Astrocyte (in vitro differentiated cells and primary cell): Measurements from ENCODE around the gene MCRS1. TPM values are rescaled to one million over a fixed set of nuclear protein-coding genes. Genes with fewer than 3 reads are reported as not detected.

Experiments used
- DNase-seq: peaks from one replicate; pipeline ENCODE4 v3.0.0-alpha.2; 2010; ENCODE audit warnings: low read depth
- FAIRE-seq: peaks from 2 replicates; lab custom pipeline; 2011; peaks lifted over from hg19 to GRCh38; lab: Jason Lieb, UNC
- H2AFZ ChIP-seq: 2 replicates; pipeline ENCODE4 v1.6.0; 2012; ENCODE audit warnings: low read depth, low read length, inconsistent platforms
- H3K27ac ChIP-seq: 2 replicates; pipeline ENCODE4 v1.5.1; 2011; ENCODE audit warnings: low read depth, low read length, inconsistent platforms
- H3K27me3 ChIP-seq: 2 replicates; pipeline ENCODE4 v1.6.0; 2011; ENCODE audit warnings: low read length, inconsistent platforms; ENCODE audit not compliant: insufficient read depth
- H3K36me3 ChIP-seq: 2 replicates; pipeline ENCODE4 v1.5.1; 2011; ENCODE audit warnings: low read length, inconsistent platforms; ENCODE audit not compliant: insufficient read depth
- H3K4me1 ChIP-seq: 2 replicates; pipeline ENCODE4 v1.5.1; 2011; ENCODE audit warnings: low read length, inconsistent platforms; ENCODE audit not compliant: insufficient read depth
- H3K4me2 ChIP-seq: 2 replicates; pipeline ENCODE4 v1.6.0; 2012; ENCODE audit warnings: low read length, inconsistent platforms
- H3K4me3 ChIP-seq: 2 replicates; pipeline ENCODE4 v1.5.1; 2011; ENCODE audit warnings: low read depth, mild to moderate bottlenecking, low read length, inconsistent platforms; ENCODE audit not compliant: insufficient read depth
- H3K79me2 ChIP-seq: 2 replicates; pipeline ENCODE4 v1.6.0; 2012; ENCODE audit warnings: mild to moderate bottlenecking, low read length, inconsistent platforms; ENCODE audit not compliant: insufficient read depth
- H3K9ac ChIP-seq: 2 replicates; pipeline ENCODE4 v1.6.0; 2012; ENCODE audit warnings: mild to moderate bottlenecking, low read length, inconsistent platforms
- H3K9me3 ChIP-seq: 2 replicates; pipeline ENCODE4 v1.5.1; 2012; ENCODE audit warnings: low read depth, mild to moderate bottlenecking, low read length, inconsistent platforms; ENCODE audit not compliant: insufficient read depth
- H4K20me1 ChIP-seq: 2 replicates; pipeline ENCODE4 v1.6.0; 2012; ENCODE audit warnings: low read length, inconsistent platforms; ENCODE audit not compliant: insufficient read depth
- H3K27ac Mint-ChIP-seq: one replicate; pipeline ENCODE4 v1.8.0; 2021; ENCODE audit warnings: mild to moderate bottlenecking, mixed read lengths; ENCODE audit not compliant: unreplicated experiment
- H3K27me3 Mint-ChIP-seq: one replicate; pipeline ENCODE4 v1.8.0; 2021; ENCODE audit warnings: low read depth, mixed read lengths; ENCODE audit not compliant: unreplicated experiment
- H3K36me3 Mint-ChIP-seq: one replicate; pipeline ENCODE4 v1.8.0; 2021; ENCODE audit warnings: low read depth, mixed read lengths; ENCODE audit not compliant: unreplicated experiment
- H3K4me1 Mint-ChIP-seq: one replicate; pipeline ENCODE4 v1.8.0; 2021; ENCODE audit warnings: low read depth, mixed read lengths; ENCODE audit not compliant: unreplicated experiment
- H3K4me3 Mint-ChIP-seq: one replicate; pipeline ENCODE4 v1.8.0; 2021; ENCODE audit warnings: mild to moderate bottlenecking, moderate library complexity, mixed read lengths; ENCODE audit not compliant: unreplicated experiment
- H3K9me3 Mint-ChIP-seq: one replicate; pipeline ENCODE4 v1.8.0; 2021; ENCODE audit warnings: mild to moderate bottlenecking, mixed read lengths; ENCODE audit not compliant: unreplicated experiment
- EZH2 ChIP-seq: IDR thresholded peaks from 2 replicates; pipeline ENCODE4 v1.6.1; 2012; ENCODE audit warnings: mild to moderate bottlenecking, low read length, inconsistent platforms; ENCODE audit not compliant: insufficient read depth
- total RNA-seq: library from RNA; stranded (reverse); gene quantifications from 2 replicates; pipeline ENCODE4 v1.2.1, GENCODE V29; 2021
- TF ChIP-seq, protein P1 (sequence below): IDR thresholded peaks from 2 replicates; pipeline ENCODE4 v1.5.1; 2011; ENCODE audit warnings: low read depth, mild to moderate bottlenecking, inconsistent platforms, low read length, moderate library complexity; ENCODE audit not compliant: insufficient read depth

The MCRS1 gene
- total RNA-seq, 1 donor from 2014 or later: 45.2 TPM

DNA sequence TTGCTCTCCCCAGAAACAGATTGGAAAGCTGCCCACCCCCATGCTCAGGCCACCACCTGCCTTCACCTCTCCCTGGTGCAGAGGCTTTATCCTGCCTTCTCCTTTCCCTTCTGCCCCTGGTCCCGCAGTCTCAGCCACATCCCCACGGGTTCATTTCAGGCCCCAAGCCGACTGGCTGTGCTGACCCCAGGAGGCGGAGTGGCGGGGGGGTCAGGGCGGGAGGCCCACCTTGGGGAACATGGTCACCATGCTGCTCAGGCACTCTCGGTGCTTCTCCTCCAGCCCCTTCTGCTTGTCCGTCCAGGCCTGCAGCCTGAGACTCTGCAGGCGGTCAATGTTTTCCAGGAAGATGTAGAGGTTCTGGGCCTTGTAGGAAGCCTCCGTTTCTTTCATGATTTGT is 30.6 kb upstream of the MCRS1 start:
- H3K36me3 ChIP-seq: no peaks in the 10 kb centered on the region
- no peak overlapping the region for H3K9ac ChIP-seq
- H3K27ac ChIP-seq: no peak overlapping the region
- peaks cover 4% of the 10 kb centered on the region for H3K27me3 Mint-ChIP-seq
- no peak overlapping the region for H3K27ac Mint-ChIP-seq
- FAIRE-seq (no peak), DNase-seq (no peak)
- H4K20me1 ChIP-seq: no peaks in the 10 kb centered on the region
- H3K36me3 Mint-ChIP-seq: peaks cover 23% of the 10 kb centered on the region
- H3K4me3 ChIP-seq: no peak overlapping the region
- H3K9me3 Mint-ChIP-seq: peaks cover 4% of the 10 kb centered on the region
- TF ChIP-seq EZH2: no peak
- TF ChIP-seq, protein P1, sequence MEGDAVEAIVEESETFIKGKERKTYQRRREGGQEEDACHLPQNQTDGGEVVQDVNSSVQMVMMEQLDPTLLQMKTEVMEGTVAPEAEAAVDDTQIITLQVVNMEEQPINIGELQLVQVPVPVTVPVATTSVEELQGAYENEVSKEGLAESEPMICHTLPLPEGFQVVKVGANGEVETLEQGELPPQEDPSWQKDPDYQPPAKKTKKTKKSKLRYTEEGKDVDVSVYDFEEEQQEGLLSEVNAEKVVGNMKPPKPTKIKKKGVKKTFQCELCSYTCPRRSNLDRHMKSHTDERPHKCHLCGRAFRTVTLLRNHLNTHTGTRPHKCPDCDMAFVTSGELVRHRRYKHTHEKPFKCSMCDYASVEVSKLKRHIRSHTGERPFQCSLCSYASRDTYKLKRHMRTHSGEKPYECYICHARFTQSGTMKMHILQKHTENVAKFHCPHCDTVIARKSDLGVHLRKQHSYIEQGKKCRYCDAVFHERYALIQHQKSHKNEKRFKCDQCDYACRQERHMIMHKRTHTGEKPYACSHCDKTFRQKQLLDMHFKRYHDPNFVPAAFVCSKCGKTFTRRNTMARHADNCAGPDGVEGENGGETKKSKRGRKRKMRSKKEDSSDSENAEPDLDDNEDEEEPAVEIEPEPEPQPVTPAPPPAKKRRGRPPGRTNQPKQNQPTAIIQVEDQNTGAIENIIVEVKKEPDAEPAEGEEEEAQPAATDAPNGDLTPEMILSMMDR: no peak
- H3K79me2 ChIP-seq: no peaks in the 10 kb centered on the region
- H3K4me3 Mint-ChIP-seq: peak overlapping the region; percentile 40
- H3K4me1 Mint-ChIP-seq: no peaks in the 10 kb centered on the region
- H3K4me2 ChIP-seq: no peak overlapping the region
- H3K4me1 ChIP-seq: no peaks in the 10 kb centered on the region
- no peaks in the 10 kb centered on the region for H3K9me3 ChIP-seq
- no peak overlapping the region for H2AFZ ChIP-seq
- H3K27me3 ChIP-seq: no peaks in the 10 kb centered on the region

DNA sequence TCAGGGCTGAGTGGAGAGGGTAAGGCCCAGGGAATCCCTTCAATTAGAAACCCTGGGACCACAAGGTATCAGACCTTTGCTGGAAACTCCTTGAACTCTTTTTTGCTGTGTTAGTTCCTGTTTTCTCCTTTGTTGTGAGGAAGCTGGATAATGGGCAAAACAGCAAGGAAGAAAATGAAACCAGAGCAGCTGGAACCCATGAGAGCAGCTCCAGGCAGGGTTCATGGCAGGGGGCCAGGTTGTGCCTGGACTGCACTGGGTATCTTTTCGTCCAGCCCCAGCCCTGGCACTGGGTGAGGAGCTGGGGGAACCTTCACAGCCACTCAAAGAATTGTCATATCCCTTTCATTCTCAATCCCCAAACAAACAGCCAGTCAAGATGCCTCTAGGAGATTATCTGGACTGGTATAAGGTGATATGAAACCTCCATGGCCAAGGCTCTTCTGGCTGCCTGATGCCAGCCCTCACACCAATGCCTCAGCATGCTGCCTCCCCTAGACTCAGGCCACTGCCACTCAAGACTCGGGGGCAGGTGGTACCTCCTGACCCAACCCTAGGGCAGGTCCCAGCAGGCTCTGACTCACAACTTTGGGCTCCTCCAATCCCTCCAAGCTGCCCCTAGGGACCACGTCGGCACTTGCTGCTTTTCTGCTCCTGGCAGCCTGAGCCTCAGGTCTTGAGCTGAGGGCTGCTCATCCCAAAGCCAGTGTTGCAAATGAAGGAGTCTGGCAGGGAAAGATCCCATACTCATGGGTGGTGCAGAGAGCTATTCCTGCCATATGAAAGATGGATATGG is 21.0 kb upstream of the MCRS1 start:
- Histone ChIP-seq H3K4me3 (no peak overlapping the region), H3K4me1 (no peaks in the 10 kb centered on the region), H3K36me3 (peaks cover 1% of the 10 kb centered on the region), H3K9ac (no peak overlapping the region), H2AFZ (no peak overlapping the region), H4K20me1 (peaks cover 4% of the 10 kb centered on the region), H3K27ac (no peak overlapping the region), H3K9me3 (no peaks in the 10 kb centered on the region), H3K79me2 (no peaks in the 10 kb centered on the region), H3K4me2 (no peak overlapping the region), H3K27me3 (no peaks in the 10 kb centered on the region)
- H3K36me3 Mint-ChIP-seq: peaks cover 24% of the 10 kb centered on the region
- H3K9me3 Mint-ChIP-seq: peaks cover 4% of the 10 kb centered on the region
- H3K4me1 Mint-ChIP-seq: peaks cover 5% of the 10 kb centered on the region
- FAIRE-seq: no peak
- no peak for DNase-seq
- no peak overlapping the region for H3K27ac Mint-ChIP-seq
- no peak for TF ChIP-seq EZH2
- TF ChIP-seq, protein P1: no peak
- H3K4me3 Mint-ChIP-seq: no peak overlapping the region
- H3K27me3 Mint-ChIP-seq: no peaks in the 10 kb centered on the region

DNA sequence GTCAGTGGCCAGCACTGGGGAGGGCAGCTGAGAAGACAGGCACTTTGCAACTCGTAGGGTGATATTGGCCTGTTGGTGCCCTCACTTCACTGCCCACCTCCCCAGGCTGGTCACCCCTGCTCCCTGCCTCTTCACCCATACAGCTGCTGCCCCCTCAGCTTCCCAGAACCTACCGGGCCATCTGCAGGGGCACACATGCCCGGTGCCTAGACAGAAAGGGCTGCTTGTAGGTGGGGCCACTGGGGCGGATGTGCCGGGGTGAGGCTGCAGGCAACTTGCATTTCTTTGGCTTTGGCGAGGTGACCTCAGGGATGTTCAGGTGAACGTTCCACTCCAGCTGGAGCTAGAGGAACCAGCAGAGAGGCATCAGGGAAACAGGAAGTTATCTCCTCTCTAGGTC is 20.3 kb upstream of the MCRS1 start:
- H3K9me3 Mint-ChIP-seq: peaks cover 4% of the 10 kb centered on the region
- no peaks in the 10 kb centered on the region for H3K9me3 ChIP-seq
- H3K27ac Mint-ChIP-seq: no peak overlapping the region
- no peak overlapping the region for H3K4me3 ChIP-seq
- H3K27me3 ChIP-seq: no peaks in the 10 kb centered on the region
- TF ChIP-seq, protein P1: no peak
- TF ChIP-seq EZH2: no peak
- peaks cover 5% of the 10 kb centered on the region for H3K4me1 Mint-ChIP-seq
- H3K27me3 Mint-ChIP-seq: no peaks in the 10 kb centered on the region
- H2AFZ ChIP-seq: no peak overlapping the region
- no peak overlapping the region for H3K9ac ChIP-seq
- peaks cover 3% of the 10 kb centered on the region for H3K79me2 ChIP-seq
- H3K36me3 ChIP-seq: peaks cover 3% of the 10 kb centered on the region
- DNase-seq: no peak
- no peak overlapping the region for H3K4me2 ChIP-seq
- H3K27ac ChIP-seq: no peak overlapping the region
- H3K4me3 Mint-ChIP-seq: no peak overlapping the region
- peaks cover 9% of the 10 kb centered on the region for H4K20me1 ChIP-seq
- H3K4me1 ChIP-seq: no peaks in the 10 kb centered on the region
- H3K36me3 Mint-ChIP-seq: peaks cover 25% of the 10 kb centered on the region
- no peak for FAIRE-seq
